Endothelial cell of hepatic sinusoid (primary cell): ENCODE measurements around the gene RNF39.
"Not testable (repeated sequence)": the region's sequence is repeated elsewhere in the genome, so short reads cannot be mapped to it uniquely, and the experiment has no call there.

Experiments used
- in situ Hi-C: cut with HindIII; loops from 2 replicates; pipeline ENCODE4 v1.10.0; 2017; ENCODE audit warnings: low sequenced_read_pairs

The RNF39 gene

GRCh38 chr6:30075094-30075789 is at the start of gene RNF39:
Gene RNF39 (minus strand): TSS chr6:30075769. CDS start chr6:30075585, 184 bp downstream.
- in situ Hi-C loops = no loop called here

DNA sequence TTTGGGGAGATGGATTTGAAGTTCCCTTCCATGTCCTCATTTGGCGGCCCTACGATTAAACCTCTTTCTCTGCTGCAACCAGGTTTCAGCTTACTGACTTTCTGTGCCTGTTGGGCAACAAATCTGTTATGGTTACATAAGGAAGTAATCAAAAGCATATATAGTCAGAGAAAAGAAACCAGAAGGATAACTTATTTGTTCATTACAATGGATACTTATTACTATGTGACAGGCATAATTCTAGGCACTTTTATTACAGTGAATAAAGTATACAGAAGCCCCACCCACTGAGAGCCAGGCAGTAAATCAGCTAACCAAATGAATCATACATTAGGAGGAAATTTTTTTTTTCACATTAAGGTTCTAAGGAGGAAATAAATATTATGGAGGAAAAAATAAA is 46.9 kb upstream of the RNF39 start:
- in situ Hi-C loops = no loop called here

GRCh38 chr6:30121446-30122366 is 46.1 kb upstream of the RNF39 start:
- in situ Hi-C loops = no loop called here

GRCh38 chr6:30118691-30119090 is 43.1 kb upstream of the RNF39 start:
- in situ Hi-C loops = not testable (repeated sequence)

- in situ Hi-C loops = no loop called here
These were observed 41.2 kb upstream of the RNF39 start for GRCh38 chr6:30116724-30117123.

GRCh38 chr6:30113841-30114240 is 38.3 kb upstream of the RNF39 start:
- in situ Hi-C loops = no loop called here

- in situ Hi-C loops = no loop called here
These were observed 37.6 kb upstream of the RNF39 start, which contains the start of gene TRIM31 for GRCh38 chr6:30113003-30113759. Gene TRIM31 (minus strand): TSS chr6:30113090. CDS start chr6:30112805, 285 bp downstream.

DNA sequence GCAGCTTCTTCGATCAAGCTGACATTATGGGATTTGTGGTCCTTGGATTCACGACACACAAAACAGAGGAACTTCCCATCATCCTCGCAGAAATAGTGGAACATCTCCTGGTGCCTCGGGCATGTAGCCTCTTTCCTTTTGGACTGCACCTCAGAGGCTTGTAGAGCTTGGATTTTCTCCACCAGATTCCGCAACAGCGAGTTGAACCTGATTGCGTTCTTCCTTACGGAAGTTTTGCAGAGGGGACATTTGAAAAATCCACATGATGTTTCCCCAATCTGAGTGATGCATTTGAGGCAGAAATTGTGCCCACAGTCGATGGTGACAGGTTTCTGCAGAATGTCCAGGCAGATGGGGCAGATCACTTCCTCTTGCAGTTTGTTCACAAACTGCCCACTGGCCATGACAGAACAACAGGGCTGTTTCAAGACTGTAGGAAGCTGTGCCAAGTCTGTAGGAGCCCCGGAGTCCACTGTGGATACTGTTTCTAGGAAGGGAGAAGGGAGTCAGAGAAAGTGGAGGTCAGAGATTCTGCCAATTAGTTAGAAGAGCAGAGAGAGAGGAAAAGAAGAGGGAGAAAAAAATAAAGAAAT is 36.9 kb upstream of the RNF39 start:
- in situ Hi-C loops = no loop called here

DNA sequence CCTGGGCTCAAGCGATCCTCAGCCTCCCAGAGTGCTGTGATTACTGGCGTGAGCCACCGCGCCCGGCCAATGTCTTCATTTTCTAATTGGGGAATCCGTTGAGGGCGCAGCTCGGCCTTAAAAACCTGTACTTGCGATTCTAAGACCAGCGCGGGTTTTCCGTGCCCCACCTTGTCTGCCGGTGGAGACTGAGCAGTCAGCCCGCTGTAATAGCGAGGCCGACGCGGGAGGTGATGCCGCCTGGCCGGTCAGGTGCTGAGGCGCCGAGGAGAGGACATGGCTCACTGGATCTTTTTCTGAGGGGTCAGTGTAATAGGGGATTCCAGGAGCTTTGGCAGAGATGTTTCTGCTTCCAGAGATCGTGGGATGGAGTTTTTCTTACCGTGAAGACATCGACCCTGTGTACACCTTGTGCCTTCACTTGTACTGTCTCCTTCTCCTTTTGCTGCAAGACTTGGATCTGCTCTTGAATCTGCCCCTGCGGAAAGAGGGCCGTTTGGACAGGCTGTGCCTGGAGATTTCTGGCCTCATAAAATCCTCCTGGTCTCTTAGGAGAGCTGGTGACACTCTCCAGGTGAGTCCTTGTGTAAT is 35.8 kb upstream of the RNF39 start:
- in situ Hi-C loops = no loop called here

DNA sequence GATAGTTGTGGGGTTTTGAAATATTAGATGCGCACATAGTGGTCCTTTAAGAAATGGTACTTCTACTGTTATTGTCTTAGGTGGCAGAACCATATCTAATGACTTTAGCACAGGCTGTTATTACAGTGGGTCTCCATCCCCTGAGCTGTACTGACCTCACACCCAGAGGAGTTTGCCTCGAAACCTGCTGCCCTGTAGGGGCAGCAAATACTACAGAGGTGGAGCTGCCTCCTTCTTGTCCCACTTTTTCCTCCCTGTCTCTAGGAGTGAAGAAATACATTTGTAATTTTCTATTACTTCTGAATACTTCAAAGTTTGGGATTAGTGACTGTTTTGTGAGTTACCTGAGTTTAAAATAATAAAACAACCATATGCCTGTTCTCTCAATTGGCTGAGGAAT is 29.1 kb upstream of the RNF39 start:
- in situ Hi-C loops = no loop called here

DNA sequence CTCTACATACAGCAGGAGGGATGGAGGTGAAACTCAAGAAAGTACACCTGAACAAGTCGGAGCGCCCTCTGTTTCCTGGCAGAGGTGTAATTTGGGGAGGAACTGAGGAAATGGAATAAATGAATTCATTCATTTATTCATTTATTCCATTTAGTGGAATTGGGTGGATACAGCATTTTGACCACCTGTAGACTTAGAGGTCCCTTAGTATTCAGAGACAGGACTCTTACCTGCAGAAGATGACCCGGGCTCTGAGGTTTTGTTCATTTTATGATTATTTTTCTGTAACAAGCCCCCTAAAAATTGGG is 28.3 kb upstream of the RNF39 start:
- in situ Hi-C loops = no loop called here

DNA sequence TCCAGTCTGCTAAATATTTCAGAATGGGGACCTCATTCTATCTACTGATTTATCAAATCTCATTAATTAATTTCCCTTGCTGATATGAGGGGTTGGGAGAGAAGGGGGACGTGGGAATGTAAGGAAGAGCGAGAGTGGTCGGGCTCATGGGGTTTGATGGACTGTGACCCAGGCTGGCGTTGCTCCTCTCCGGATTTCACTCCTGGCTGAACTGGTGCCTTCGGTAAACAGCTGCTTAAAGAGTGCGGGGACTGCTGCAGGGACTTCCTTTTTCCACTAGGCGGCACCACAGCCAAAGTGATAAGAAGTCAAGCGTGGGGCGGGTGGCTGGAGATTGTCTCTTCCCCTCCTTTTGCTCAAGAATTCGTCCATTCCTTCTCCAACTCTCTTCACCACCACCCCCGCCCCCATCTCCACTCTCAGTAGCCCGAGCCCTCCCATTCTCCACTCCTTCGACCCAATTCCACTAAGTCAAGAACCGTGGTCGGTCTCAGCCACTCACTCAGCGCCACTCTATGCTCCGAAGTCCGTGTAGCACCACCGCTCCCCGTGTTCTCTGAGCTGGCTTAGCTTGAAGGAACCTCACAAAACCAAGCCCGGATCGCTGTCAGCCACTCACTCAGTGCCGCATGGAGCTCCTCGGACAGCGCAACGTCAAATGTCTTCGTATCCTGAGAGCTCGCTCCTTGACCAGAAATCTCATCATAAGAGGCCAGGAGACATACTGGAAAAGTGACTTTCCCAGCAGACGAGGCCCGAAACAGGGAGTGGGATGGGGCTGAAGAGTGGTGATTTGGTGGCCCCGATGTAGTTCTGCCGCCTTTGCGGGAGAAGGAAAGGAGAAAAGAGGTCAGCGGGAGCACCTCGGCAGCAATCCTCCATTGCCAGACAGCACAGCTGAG is 27.7 kb upstream of the RNF39 start:
- in situ Hi-C loops = no loop called here

GRCh38 chr6:30102414-30102969 is 26.9 kb upstream of the RNF39 start:
- in situ Hi-C loops = no loop called here

DNA sequence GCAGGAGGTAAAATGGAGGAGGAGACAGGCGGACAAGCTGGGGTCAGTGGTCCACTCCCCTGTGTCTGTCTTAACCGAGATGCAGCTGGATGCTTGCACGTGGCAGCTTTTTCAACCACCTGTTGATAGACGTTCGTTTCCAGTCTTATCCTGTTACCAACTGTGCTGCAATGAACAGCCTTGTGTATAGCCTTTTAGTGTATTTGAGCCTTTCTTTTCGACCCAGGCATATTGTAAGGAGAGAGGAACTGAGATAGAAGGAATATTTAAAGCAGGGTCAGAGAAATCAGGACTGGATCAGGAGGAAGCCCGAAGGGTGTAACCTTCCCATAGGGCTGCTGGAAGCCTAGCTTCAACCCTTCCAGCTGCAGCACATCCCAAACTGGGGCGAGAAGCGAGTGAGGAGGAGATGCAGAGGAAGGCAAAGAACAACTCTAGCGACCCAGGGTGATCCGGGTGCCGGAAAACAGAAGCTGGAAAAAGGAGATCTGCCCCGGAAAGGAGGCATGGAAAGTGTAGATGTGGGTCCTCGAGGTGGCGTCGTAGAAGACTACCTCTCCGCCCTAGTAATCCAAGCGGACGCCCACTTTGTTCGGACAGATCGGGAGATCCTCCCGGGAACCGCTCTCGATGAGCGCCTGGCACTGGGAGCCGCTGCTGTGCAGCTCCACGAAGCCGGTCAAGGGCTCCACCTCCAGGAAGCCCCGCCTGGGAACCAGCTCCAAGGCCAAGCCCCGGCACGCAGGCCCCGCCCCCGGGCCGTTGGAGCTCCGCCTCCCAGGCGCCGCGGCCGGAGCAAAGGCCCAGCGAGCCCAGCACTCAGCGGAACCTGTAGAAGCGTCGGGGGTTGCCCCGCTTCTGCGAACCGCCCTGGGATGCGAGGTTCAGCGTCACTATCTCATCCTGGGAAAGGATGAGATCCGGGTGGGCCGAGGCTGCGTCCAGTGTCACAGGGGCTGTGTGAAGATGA is 26.2 kb upstream of the RNF39 start:
- in situ Hi-C loops = no loop called here

DNA sequence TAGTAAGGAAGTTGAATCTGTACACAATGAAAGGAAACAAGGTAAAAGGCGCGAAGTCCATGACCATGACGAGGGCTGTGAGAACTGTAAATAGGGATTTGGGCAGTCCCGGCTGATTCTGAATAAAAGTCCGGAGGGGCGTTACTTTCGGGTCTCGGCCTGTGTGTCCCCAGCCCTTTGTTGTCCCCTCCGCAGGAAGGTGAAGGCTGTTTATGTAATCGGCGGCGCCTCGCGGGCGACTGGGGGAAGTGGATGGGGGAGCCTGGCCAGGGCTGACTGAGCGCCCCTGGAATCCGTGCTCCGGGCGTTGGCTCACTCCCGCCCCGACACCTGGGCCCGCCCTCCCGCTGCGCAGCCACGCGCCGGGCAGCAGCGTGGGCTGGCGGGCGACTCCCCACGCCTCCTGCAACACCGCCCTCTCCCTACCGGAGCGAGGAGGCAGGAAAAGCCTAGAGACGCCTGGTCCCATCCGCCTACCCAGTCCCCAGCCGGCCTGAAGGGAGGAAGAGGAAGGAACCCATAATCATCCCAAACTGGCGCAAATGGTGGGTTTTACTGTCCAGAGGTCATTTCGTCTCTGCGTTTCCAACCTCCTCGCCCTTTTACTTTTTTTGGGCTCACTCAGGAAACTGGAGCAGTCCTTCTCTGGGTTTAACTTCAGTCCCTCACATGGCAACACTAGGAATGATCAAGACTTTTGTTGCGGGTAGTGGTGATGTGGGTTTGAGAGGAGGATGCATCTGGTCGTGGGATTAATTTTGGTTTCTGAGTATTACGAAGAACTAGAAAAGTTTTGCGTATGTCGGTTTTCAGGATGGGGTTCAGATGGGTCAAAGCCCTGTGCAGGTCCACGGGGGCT is 25.2 kb upstream of the RNF39 start:
- in situ Hi-C loops = no loop called here

DNA sequence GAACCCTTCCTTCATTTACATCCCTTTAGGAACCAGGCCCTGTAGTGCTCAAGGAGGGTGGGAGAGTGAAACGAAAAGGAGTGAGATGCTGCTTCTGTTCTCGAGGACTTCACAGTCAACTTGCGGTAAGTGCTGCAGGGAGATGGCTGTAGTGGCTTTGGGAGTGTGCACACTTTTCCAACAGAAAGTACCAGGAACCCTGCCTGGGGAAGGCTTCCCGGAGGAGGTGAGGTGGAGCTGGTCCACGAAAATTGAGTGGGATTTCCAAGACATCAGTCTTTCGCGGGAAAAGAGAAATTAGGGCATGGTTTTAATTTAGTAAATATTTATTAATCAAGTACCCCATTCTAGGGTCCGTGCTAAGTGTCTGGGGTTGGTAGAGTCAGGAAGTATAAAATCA is 24.6 kb upstream of the RNF39 start:
- in situ Hi-C loops = no loop called here
